ENCODE results near the gene ARL4C.

Gene ARL4C

DNA sequence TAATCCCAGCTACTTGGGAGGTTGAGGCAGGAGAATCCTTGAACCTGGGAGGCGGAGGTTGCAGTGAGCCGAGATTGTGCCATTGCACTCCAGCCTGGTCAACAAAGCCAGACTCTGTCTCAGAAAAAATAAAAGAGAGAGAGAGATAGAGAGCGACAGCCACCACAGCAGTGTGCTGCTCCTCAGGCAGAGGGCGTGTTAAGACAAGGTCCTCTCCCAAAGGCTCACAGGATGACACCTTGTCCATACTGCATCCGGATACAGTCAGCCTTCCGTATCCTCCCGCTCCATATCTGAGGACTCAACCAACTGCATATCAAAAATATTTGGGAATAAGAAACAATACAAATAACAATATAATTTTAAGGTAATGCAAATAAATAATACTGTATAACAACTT lies 20.1 kb downstream of the ARL4C start:
- H3K79me2 ChIP-seq (ENCODE audit: insufficient read depth, low read length), result no peaks in the 10 kb centered on the region
- H3K36me3 ChIP-seq (ENCODE audit: low read length), result no peaks in the 10 kb centered on the region
- no peaks in the 10 kb centered on the region for H3F3A ChIP-seq (ENCODE audit: insufficient read depth)
- H3K9ac ChIP-seq (ENCODE audit: low read length), result no peak overlapping the region
- H3K27me3 ChIP-seq (ENCODE audit: low read length), result no peaks in the 10 kb centered on the region
- H3K9me2 ChIP-seq (replicated peaks; ENCODE audit: insufficient read depth, low read length), result no peaks in the 10 kb centered on the region
- no peak overlapping the region for H3K27ac ChIP-seq (ENCODE audit: low read depth, low read length)
- H3K4me3 ChIP-seq (ENCODE audit: insufficient read depth, low read length, poor library complexity, severe bottlenecking), result no peak overlapping the region
- H4K20me1 ChIP-seq (ENCODE audit: low read depth, low read length), result no peaks in the 10 kb centered on the region
- H3K9me3 ChIP-seq (ENCODE audit: insufficient read depth, low read length), result no peaks in the 10 kb centered on the region
- no peak for TF ChIP-seq EZH2phosphoT487 (conservative IDR thresholded peaks at IDR 0.05; ENCODE audit: low read length)
- TF ChIP-seq, protein P1, sequence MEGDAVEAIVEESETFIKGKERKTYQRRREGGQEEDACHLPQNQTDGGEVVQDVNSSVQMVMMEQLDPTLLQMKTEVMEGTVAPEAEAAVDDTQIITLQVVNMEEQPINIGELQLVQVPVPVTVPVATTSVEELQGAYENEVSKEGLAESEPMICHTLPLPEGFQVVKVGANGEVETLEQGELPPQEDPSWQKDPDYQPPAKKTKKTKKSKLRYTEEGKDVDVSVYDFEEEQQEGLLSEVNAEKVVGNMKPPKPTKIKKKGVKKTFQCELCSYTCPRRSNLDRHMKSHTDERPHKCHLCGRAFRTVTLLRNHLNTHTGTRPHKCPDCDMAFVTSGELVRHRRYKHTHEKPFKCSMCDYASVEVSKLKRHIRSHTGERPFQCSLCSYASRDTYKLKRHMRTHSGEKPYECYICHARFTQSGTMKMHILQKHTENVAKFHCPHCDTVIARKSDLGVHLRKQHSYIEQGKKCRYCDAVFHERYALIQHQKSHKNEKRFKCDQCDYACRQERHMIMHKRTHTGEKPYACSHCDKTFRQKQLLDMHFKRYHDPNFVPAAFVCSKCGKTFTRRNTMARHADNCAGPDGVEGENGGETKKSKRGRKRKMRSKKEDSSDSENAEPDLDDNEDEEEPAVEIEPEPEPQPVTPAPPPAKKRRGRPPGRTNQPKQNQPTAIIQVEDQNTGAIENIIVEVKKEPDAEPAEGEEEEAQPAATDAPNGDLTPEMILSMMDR (IDR thresholded peaks at IDR 0.05; ENCODE audit: insufficient read depth, low read length, poor library complexity, severe bottlenecking), result no peak
- no peak overlapping the region for H3K4me2 ChIP-seq (ENCODE audit: low read depth, low read length, poor library complexity, severe bottlenecking)
- H2AFZ ChIP-seq (ENCODE audit: low read depth, low read length, severe bottlenecking), result no peak overlapping the region

GRCh38 chr2:234474654-234475053 lies 22.2 kb downstream of the ARL4C start:
- Histone ChIP-seq H3K9ac (ENCODE audit: low read length) (no peak overlapping the region), H3K4me3 (ENCODE audit: insufficient read depth, low read length, poor library complexity, severe bottlenecking) (no peak overlapping the region), H2AFZ (ENCODE audit: low read depth, low read length, severe bottlenecking) (no peak overlapping the region), H3K79me2 (ENCODE audit: insufficient read depth, low read length) (no peaks in the 10 kb centered on the region), H3F3A (ENCODE audit: insufficient read depth) (no peaks in the 10 kb centered on the region), H4K20me1 (ENCODE audit: low read depth, low read length) (no peaks in the 10 kb centered on the region), H3K27me3 (ENCODE audit: low read length) (no peaks in the 10 kb centered on the region), H3K36me3 (ENCODE audit: low read length) (no peaks in the 10 kb centered on the region), H3K9me2 (replicated peaks; ENCODE audit: insufficient read depth, low read length) (no peaks in the 10 kb centered on the region), H3K9me3 (ENCODE audit: insufficient read depth, low read length) (no peaks in the 10 kb centered on the region), H3K27ac (ENCODE audit: low read depth, low read length) (no peak overlapping the region), H3K4me2 (ENCODE audit: low read depth, low read length, poor library complexity, severe bottlenecking) (no peak overlapping the region)
- TF ChIP-seq, protein P1 (IDR thresholded peaks at IDR 0.05; ENCODE audit: insufficient read depth, low read length, poor library complexity, severe bottlenecking), result no peak
- TF ChIP-seq EZH2phosphoT487 (conservative IDR thresholded peaks at IDR 0.05; ENCODE audit: low read length), result no peak

DNA sequence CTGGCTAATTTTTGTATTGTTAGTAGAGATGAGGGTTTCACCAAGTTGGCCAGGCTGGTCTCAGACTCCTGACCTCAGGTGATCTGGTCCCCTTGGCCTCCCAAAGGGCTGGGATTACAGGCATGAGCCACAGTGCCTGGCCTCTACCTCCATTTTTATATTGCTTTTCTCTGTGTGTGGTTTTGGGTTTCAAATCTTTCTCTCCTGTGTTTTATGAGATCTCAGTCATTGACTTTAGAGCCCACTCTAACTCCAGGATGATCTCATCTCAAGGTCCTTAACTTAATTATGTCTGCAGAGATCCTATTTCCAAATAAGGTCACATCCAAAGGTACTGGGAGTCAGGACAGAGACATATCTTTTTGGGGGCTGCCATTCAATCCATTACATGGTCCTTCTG lies 24.7 kb downstream of the ARL4C start:
- no peaks in the 10 kb centered on the region for H3K9me3 ChIP-seq (ENCODE audit: insufficient read depth, low read length)
- H3K27me3 ChIP-seq (ENCODE audit: low read length), result no peaks in the 10 kb centered on the region
- no peak overlapping the region for H2AFZ ChIP-seq (ENCODE audit: low read depth, low read length, severe bottlenecking)
- no peaks in the 10 kb centered on the region for H4K20me1 ChIP-seq (ENCODE audit: low read depth, low read length)
- no peak overlapping the region for H3K9ac ChIP-seq (ENCODE audit: low read length)
- no peak for TF ChIP-seq EZH2phosphoT487 (conservative IDR thresholded peaks at IDR 0.05; ENCODE audit: low read length)
- TF ChIP-seq, protein P1 (IDR thresholded peaks at IDR 0.05; ENCODE audit: insufficient read depth, low read length, poor library complexity, severe bottlenecking), result no peak
- H3K27ac ChIP-seq (ENCODE audit: low read depth, low read length), result no peak overlapping the region
- H3K4me2 ChIP-seq (ENCODE audit: low read depth, low read length, poor library complexity, severe bottlenecking), result no peak overlapping the region
- no peaks in the 10 kb centered on the region for H3F3A ChIP-seq (ENCODE audit: insufficient read depth)
- H3K36me3 ChIP-seq (ENCODE audit: low read length), result no peaks in the 10 kb centered on the region
- H3K9me2 ChIP-seq (replicated peaks; ENCODE audit: insufficient read depth, low read length), result no peaks in the 10 kb centered on the region
- no peaks in the 10 kb centered on the region for H3K79me2 ChIP-seq (ENCODE audit: insufficient read depth, low read length)
- H3K4me3 ChIP-seq (ENCODE audit: insufficient read depth, low read length, poor library complexity, severe bottlenecking), result no peak overlapping the region

Measured in SU-DHL-6 (cell line).